HG03457 (cell line): ENCODE results near the gene NMS.
"Not testable (repeated sequence)": the region's sequence is repeated elsewhere in the genome, so short reads cannot be mapped to it uniquely, and the experiment has no call there.

Source experiments
- ATAC-seq: cut with Tn5 transposase; IDR thresholded peaks from one replicate; pipeline ENCODE4 v1.9.1; 2021; ENCODE audit warnings: moderate number of reproducible peaks; ENCODE audit not compliant: unreplicated experiment

Gene NMS

GRCh38 chr2:100470182-100470581 lies at the start of gene NMS:
Gene NMS (plus strand): TSS chr2:100470482. CDS start chr2:100470489, 7 bp downstream.
- ATAC-seq = no peak

- ATAC-seq = no peak
These were observed 47.8 kb upstream of the NMS start for GRCh38 chr2:100422320-100423055.

- no peak for ATAC-seq
These were observed 46.7 kb upstream of the NMS start for GRCh38 chr2:100423631-100424030.

GRCh38 chr2:100424277-100424875 lies 45.9 kb upstream of the NMS start:
- ATAC-seq = no peak

- ATAC-seq = no peak
These were observed 45.2 kb upstream of the NMS start for GRCh38 chr2:100425107-100425506.

GRCh38 chr2:100425573-100426383 lies 44.5 kb upstream of the NMS start:
- no peak for ATAC-seq

- ATAC-seq = no peak
These were observed 43.9 kb upstream of the NMS start for GRCh38 chr2:100426384-100426720.

- ATAC-seq = no peak
These were observed 43.2 kb upstream of the NMS start for GRCh38 chr2:100427111-100427510.

GRCh38 chr2:100427627-100428258 lies 42.5 kb upstream of the NMS start:
- no peak for ATAC-seq

GRCh38 chr2:100429726-100430125 lies 40.6 kb upstream of the NMS start:
- no peak for ATAC-seq

GRCh38 chr2:100437751-100438150 lies 32.5 kb upstream of the NMS start:
- no peak for ATAC-seq

- ATAC-seq = no peak
These were observed 23.6 kb upstream of the NMS start for GRCh38 chr2:100446696-100447095.

GRCh38 chr2:100451092-100451491 lies 19.2 kb upstream of the NMS start:
- ATAC-seq = no peak

GRCh38 chr2:100451734-100452133 lies 18.5 kb upstream of the NMS start:
- no peak for ATAC-seq

GRCh38 chr2:100453853-100454252 lies 16.4 kb upstream of the NMS start:
- ATAC-seq = no peak

- not testable (repeated sequence) for ATAC-seq
These were observed 13.9 kb upstream of the NMS start for GRCh38 chr2:100456357-100456756.

- no peak for ATAC-seq
These were observed 9.3 kb upstream of the NMS start for GRCh38 chr2:100460904-100461530.

GRCh38 chr2:100470898-100471514 lies 724 bp downstream of the NMS start:
- no peak for ATAC-seq

GRCh38 chr2:100476606-100477005 lies 6.3 kb downstream of the NMS start:
- ATAC-seq = no peak

GRCh38 chr2:100482741-100483140 lies 12.5 kb downstream of the NMS start:
- ATAC-seq = no peak

- no peak for ATAC-seq
These were observed 13.6 kb downstream of the NMS start for GRCh38 chr2:100483895-100484294.
